ENCODE data around the gene UMODL1.
"Not testable (repeated sequence)": the region's sequence is repeated elsewhere in the genome, so short reads cannot be mapped to it uniquely, and the experiment has no call there.

UMODL1 gene

GRCh38 chr21:42172596-42173483 is 101.7 kb downstream of the UMODL1 start:
- no peak for DNase-seq

GRCh38 chr21:42174173-42174572 is 103.1 kb downstream of the UMODL1 start:
- DNase-seq: no peak

DNA sequence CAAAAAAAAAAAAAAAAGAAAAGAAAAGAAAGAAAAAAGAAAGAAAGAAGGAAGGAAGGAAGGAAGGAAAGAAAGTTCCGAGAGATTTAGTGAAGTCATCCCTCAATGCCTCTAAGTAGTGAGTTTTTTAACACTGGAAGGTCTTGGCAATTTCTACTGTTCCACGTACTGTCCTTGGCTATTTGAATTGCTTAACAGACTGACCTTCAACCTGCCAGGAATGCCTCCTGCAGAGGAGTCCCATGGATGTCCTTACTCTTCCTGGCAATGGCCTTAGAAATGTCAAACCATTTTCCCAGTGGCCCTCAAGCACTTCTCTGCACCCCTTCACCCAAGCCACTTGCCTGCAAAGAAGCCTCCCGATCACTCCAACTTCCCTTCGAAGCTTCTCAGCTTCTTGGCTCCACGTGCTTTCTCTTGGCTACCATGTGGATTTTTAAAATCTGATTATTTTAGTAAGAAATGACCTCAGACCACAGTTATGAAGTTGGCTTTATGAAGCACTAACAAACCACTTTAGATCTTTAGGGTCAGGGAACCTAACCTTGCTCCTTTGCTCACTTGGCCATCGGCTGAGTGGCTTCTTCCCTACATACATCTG is 104.1 kb downstream of the UMODL1 start:
- no peak for DNase-seq

- no peak for DNase-seq
Measured at GRCh38 chr21:42176859-42177258, 105.7 kb downstream of the UMODL1 start.

DNA sequence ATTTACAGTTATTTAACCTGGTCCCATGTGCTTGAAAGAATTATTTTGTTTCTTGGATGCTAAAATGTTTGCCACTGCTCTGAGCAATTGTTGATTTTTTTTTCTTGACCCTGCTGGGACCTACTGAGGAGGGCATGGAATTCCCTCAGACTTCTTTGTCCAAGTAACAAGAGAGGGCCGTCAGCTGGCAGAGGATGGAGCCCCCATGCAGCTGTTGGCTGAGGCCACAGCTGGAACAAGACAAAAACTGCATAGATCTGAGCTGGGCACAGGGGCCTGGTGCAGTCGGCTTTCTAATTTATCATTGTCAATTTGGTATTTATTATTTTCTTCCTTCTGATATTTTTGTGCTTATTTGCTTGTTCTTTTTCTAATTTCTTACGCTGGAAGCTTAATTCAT is 108.2 kb downstream of the UMODL1 start:
- no peak for DNase-seq

DNA sequence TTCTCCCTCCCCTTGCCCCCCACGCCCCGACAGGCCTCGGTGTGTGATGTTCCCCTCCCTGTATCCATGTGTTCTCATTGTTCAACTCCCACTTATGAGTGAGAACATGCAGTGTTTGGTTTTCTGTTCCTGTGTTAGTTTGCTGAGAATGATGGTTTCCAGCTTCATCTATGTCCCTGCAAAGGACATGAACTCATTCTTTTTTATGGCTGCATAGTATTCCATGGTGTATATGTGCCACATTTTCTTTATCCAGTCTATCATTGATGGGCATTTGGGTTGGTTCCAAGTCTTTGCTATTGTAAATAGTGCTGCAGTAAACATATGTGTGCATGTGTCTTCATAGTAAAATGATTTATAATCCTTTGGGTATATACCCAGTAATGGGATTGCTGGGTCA is 108.9 kb downstream of the UMODL1 start:
- not testable (repeated sequence) for DNase-seq

GRCh38 chr21:42182713-42183371 is 111.7 kb downstream of the UMODL1 start:
- DNase-seq: no peak

GRCh38 chr21:42183374-42184266 is 112.5 kb downstream of the UMODL1 start:
- DNase-seq: no peak

DNA sequence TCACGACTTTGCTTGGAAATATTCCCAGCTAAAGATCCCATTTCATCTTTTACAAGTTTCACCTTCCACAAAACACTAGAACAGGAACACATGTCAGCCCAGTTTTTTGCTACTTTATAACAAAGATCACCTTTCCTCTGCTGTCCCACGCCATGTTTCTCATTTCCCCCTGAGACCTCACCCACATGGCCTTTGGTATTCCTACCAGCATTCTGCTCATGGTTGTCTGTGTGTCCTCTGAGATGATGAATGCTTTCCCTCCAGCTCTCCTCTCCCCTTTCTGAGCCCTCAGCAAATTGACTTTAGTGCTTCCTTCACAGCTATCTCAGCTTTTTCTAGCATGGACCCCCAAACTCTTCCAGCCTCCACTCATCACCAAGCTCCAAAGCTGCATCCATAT is 115.5 kb downstream of the UMODL1 start:
- DNase-seq: no peak

DNA sequence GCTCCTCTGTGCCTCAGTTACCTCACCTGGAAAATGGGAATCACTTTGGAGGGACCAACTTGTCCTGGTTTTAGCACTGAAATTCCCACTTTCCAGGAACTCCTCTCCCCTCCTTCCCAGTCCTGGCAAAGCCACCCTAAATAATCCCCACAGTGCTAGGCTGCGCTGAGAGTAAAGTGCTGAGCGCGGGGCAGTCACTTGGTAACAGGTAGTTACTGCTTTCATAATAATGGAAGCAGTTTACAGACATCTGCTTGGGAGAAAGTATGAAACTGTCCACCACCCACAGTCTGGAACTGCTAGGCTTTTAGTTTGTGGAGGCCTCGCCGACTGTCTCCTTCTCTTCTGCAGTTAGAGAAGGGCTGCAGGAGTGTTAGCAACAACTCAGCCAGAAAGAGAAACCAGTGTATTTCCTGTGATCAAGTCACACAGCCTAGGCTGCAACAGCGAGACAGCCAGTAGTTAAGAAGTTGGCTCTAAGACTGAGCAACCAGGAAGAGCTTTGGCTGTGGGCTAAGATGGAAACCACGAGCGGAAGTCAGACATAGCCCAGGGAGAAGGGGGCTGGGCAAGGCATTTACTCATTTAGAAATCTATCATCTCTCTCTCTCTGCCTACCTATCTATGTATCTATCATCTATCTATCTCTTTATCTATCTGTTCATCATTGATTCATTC is 117.0 kb downstream of the UMODL1 start:
- peak; percentile 33 to 96 for DNase-seq

DNA sequence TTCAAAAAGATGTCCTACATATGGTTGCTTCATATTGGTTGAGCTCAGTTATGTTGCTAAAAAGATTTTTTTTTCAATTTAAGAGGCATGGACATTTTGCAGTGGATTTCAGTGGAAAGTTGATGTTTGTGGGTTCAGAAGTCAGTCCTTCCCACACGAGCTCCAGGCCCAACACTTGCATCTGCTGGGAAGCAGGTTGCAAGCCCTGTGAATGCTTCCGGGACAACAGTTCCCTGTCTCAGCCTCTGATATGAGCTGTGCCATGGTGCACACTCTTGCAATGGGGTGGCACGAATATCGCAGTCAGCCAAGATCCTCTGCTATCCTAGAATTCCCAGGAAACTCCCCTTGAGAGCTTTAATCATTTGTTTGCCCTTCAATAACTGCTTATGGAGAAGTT is 117.5 kb downstream of the UMODL1 start:
- no peak for DNase-seq

GRCh38 chr21:42189431-42189830 is 118.3 kb downstream of the UMODL1 start:
- DNase-seq: no peak

GRCh38 chr21:42189860-42190485 is 118.9 kb downstream of the UMODL1 start:
- no peak for DNase-seq

GRCh38 chr21:42190486-42190863 is 119.4 kb downstream of the UMODL1 start:
- no peak for DNase-seq

DNA sequence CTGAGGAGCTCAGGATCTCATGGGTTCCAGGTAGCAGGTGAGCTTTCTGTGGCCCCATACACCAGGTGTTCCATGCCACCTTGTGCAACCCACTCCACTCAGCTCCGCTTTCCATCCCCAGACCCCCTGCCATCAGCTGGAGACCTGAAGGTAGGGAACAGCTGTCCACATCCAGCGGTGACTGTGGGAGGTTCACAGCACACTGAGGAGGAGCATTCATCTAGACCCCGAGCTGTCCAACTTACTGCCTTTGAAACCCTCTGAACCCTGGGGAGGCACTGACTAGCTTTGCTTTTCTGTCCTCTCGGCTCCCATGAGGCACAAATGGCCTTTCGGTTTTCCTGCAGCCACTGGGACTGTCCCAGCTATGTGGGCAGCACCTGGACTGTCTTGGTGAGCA is 119.9 kb downstream of the UMODL1 start:
- no peak for DNase-seq

DNA sequence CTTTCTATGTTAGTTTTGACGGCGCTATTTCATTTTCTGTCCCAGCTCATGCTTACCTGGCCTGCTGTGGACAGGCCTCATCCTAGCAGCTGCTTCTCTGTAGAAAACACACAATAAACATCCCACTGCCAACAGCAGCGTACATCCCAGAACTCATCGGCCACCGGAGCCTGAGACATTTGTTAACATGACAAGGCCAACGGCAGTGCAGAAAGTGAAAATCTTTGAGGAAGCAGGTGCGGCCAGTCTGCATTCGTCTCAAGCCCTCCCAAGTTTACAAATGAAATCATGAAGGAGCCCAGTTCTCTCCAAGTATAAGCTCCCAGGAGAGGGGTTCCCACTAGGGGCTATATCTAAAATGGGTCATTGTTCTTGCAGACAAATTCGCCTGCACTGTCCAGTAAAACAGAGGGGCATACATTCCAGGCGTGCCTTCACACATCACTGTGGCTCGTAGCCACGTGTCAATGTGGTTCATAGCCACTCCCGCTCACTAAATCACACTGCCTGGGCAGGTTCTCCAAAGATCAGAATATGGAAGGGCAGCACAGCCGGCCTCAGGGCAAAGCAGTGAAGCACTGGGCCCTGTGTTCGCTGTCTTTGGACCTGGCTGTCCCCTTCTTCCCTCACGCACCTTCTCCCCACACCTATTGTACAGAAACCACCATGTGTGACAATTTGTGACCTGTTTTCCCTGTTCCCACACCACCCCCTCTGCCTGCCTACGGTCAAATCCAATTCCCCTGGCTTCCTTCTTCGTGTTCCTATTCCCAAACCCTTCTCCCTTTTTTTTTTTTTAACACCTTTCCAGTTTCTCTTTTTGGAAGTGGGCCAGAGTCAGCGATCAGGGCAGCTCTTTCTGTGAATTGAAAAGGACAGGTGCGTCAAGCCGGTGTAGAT is 120.8 kb downstream of the UMODL1 start:
- no peak for DNase-seq
